IMR-90 (cell line): ENCODE data around the gene BMP2K. TPM values are rescaled to one million over a fixed set of nuclear protein-coding genes. Genes with fewer than 3 reads are reported as not detected.

Source experiments
- ATAC-seq: fragments of 200-7000 bp; cut with Tn5 transposase; 2 replicates; pipeline ENCODE4 v1.9.1; 2020; ENCODE audit warnings: low read depth, mild to moderate bottlenecking, moderate library complexity
- BruUV-seq: library from RNA; stranded (reverse); fragments of 400-500 nt; replicated peaks from 2 replicates; lab custom pipeline; 2021; lab: Mats Ljungman, UMichigan
- CTCF ChIA-PET: fragments of 300-600 bp; formaldehyde crosslinking; extraction: SDS; loops from one replicate; lab custom pipeline; 2021; ENCODE audit warnings: antibody characterized with exemption; lab: Yijun Ruan, JAX
- POLR2A ChIA-PET: fragments of 300-600 bp; sonication (Branson Sonifier 250); formaldehyde crosslinking; loops from one replicate; lab custom pipeline; 2022; ENCODE audit warnings: antibody characterized with exemption; ENCODE audit not compliant: unreplicated experiment; lab: Charles Lee
- DNase-seq: peaks from one replicate; pipeline ENCODE4 v3.0.0; 2013
- H2AFZ ChIP-seq: replicated peaks from 2 replicates; pipeline ENCODE3; 2013; ENCODE audit warnings: low read length, mild to moderate bottlenecking; ENCODE audit not compliant: poor library complexity
- H2AK5ac ChIP-seq: 2 replicates; pipeline ENCODE4 v1.6.1; 2013; ENCODE audit warnings: low read depth, low read length, inconsistent platforms
- H2AK9ac ChIP-seq: replicated peaks from 2 replicates; pipeline ENCODE3; 2013; ENCODE audit warnings: mild to moderate bottlenecking, low read depth, low read length, moderate library complexity; ENCODE audit not compliant: poor library complexity
- H2BK120ac ChIP-seq: 2 replicates; pipeline ENCODE4 v1.6.1; 2013; ENCODE audit warnings: low read depth, low read length, inconsistent platforms
- H2BK15ac ChIP-seq: 3 replicates; pipeline ENCODE4 v1.6.1; 2013; ENCODE audit warnings: low read depth, low read length, inconsistent platforms
- H2BK20ac ChIP-seq: 2 replicates; pipeline ENCODE4 v1.6.1; 2013; ENCODE audit warnings: low read depth, mild to moderate bottlenecking, inconsistent platforms, low read length, moderate library complexity
- H2BK5ac ChIP-seq: 2 replicates; pipeline ENCODE4 v1.6.1; 2013; ENCODE audit warnings: mild to moderate bottlenecking, low read depth, low read length, inconsistent platforms; ENCODE audit not compliant: poor library complexity, severe bottlenecking
- H3K14ac ChIP-seq: replicated peaks from 2 replicates; pipeline ENCODE4 v1.6.1; 2013; ENCODE audit warnings: low read depth, low read length, inconsistent platforms
- H3K18ac ChIP-seq: 2 replicates; pipeline ENCODE4 v1.6.1; 2013; ENCODE audit warnings: low read depth, low read length, control low read depth
- H3K23ac ChIP-seq: 2 replicates; pipeline ENCODE4 v1.6.1; 2013; ENCODE audit warnings: low read depth, low read length, inconsistent platforms
- H3K27ac ChIP-seq: 2 replicates; pipeline ENCODE4 v1.5.1; 2013; ENCODE audit warnings: mild to moderate bottlenecking, control low read depth, low read length; ENCODE audit not compliant: insufficient read depth
- H3K27me3 ChIP-seq: 2 replicates; pipeline ENCODE4 v1.6.1; 2013; ENCODE audit warnings: low read length; ENCODE audit not compliant: control insufficient read depth, insufficient read depth
- H3K36me3 ChIP-seq: 2 replicates; pipeline ENCODE4 v1.6.1; 2013; ENCODE audit warnings: low read length, mixed read lengths; ENCODE audit not compliant: control insufficient read depth, insufficient read depth
- H3K4ac ChIP-seq: 2 replicates; pipeline ENCODE4 v1.6.1; 2013; ENCODE audit warnings: low read depth, low read length, inconsistent platforms
- H3K4me1 ChIP-seq: 2 replicates; pipeline ENCODE4 v1.6.1; 2013; ENCODE audit warnings: low read length, mixed read lengths; ENCODE audit not compliant: control insufficient read depth, insufficient read depth
- H3K4me2 ChIP-seq: 2 replicates; pipeline ENCODE4 v1.6.1; 2013; ENCODE audit warnings: low read depth, mild to moderate bottlenecking, control low read depth, low read length, moderate library complexity
- H3K4me3 ChIP-seq: 2 replicates; pipeline ENCODE4 v1.5.1; 2013; ENCODE audit warnings: low read depth, mild to moderate bottlenecking, control low read depth, low read length, moderate library complexity; ENCODE audit not compliant: insufficient read depth
- H3K56ac ChIP-seq: 2 replicates; pipeline ENCODE4 v1.6.1; 2013; ENCODE audit warnings: low read length, inconsistent platforms; ENCODE audit not compliant: insufficient read depth; ENCODE audit errors: extremely low read depth
- H3K79me1 ChIP-seq, 2 experiments: 2 replicates each; pipeline ENCODE4 v1.6.1; 2013; ENCODE audit warnings: low read length in 2 of 2, inconsistent platforms in 1 of 2, low read depth in 1 of 2
- H3K9ac ChIP-seq: 2 replicates; pipeline ENCODE4 v1.6.1; 2013; ENCODE audit warnings: low read depth, low read length, control low read depth
- H3K9me1 ChIP-seq: 2 replicates; pipeline ENCODE4 v1.6.1; 2013; ENCODE audit warnings: low read length, inconsistent platforms; ENCODE audit not compliant: insufficient read depth
- H3K9me3 ChIP-seq: 2 replicates; pipeline ENCODE4 v1.6.1; 2013; ENCODE audit warnings: low read length; ENCODE audit not compliant: control insufficient read depth, insufficient read depth
- H4K20me1 ChIP-seq: 2 replicates; pipeline ENCODE4 v1.6.1; 2013; ENCODE audit warnings: low read length, inconsistent platforms; ENCODE audit not compliant: insufficient read depth
- H4K5ac ChIP-seq: 2 replicates; pipeline ENCODE4 v1.6.1; 2013; ENCODE audit warnings: mild to moderate bottlenecking, low read depth, low read length, control low read depth
- H4K8ac ChIP-seq, 2 experiments: 2 replicates each; pipeline ENCODE4 v1.6.1; 2013; ENCODE audit warnings: low read depth in 2 of 2, low read length in 2 of 2, control low read depth in 1 of 2, inconsistent platforms in 1 of 2
- H4K91ac ChIP-seq: 2 replicates; pipeline ENCODE4 v1.6.1; 2013; ENCODE audit warnings: low read depth, low read length, inconsistent platforms; ENCODE audit not compliant: insufficient read depth
- CEBPB ChIP-seq: IDR thresholded peaks from 2 replicates; pipeline ENCODE4 v1.6.1; 2012; ENCODE audit warnings: low read depth, low read length, improper control_type of control experiment
- CTCF ChIP-seq: conservative IDR thresholded peaks from 2 replicates; pipeline ENCODE4 v1.5.1; 2012; ENCODE audit warnings: mild to moderate bottlenecking, low read depth, low read length, improper control_type of control experiment
- ELK1 ChIP-seq: fragments of 150-350 bp; IDR thresholded peaks from 2 replicates; pipeline ENCODE4 v1.6.1; 2016; ENCODE audit warnings: low read depth, mild to moderate bottlenecking, low read length, moderate library complexity, borderline replicate concordance
- MAFK ChIP-seq: IDR thresholded peaks from 2 replicates; pipeline ENCODE4 v1.6.1; 2012; ENCODE audit warnings: low read depth, low read length, improper control_type of control experiment
- SMC3 ChIP-seq: fragments of 150-350 bp; IDR thresholded peaks from 2 replicates; pipeline ENCODE4 v1.6.1; 2016; ENCODE audit warnings: low read depth, mild to moderate bottlenecking, antibody characterized with exemption, low read length, moderate library complexity
- WGBS, 2 experiments: methylation state at CpG; one replicate each; pipeline versions ENCODE4 v1.1.5 to v1.1.7; 2013; ENCODE audit warnings: missing lambda C conversion rate in 2 of 2; ENCODE audit not compliant: insufficient read length in 1 of 2; ENCODE audit errors: extremely low coverage in 2 of 2; 5-methylcytosine and 5-hydroxymethylcytosine counted together
- dilution Hi-C: fragments of 300-500 bp; cut with HindIII; formaldehyde crosslinking; loops from one replicate; pipeline ENCODE4 v1.14.3; 2018; ENCODE audit warnings: low sequenced_read_pairs; ENCODE audit not compliant: unreplicated experiment
- in situ Hi-C: fragments of 300-500 bp; cut with MboI; formaldehyde crosslinking; loops from 3 replicates; pipeline ENCODE4 v1.14.3; 2019; ENCODE audit warnings: low sequenced_read_pairs, inconsistent platforms, mixed read lengths
- intact Hi-C: fragments of 100-400 bp; cut with micrococcal nuclease; formaldehyde crosslinking; loops from 2 replicates; pipeline ENCODE4 v1.10.0; 2022
- polyA plus RNA-seq, 3 experiments: library from polyadenylated mRNA; depleted of rRNA; stranded (reverse); fragments of >200 nt; gene quantifications; 2 replicates each; pipeline ENCODE4 v1.2.3, GENCODE V29; 2012; ENCODE audit warnings: low replicate concordance in 1 of 3
- total RNA-seq: library from RNA; depleted of rRNA; stranded (reverse); fragments of >200 nt; gene quantifications from 2 replicates; pipeline ENCODE4 v1.2.3, GENCODE V29; 2012

BMP2K gene
- total and polyA plus RNA-seq, 2 of the 4 experiments (the other 2 are of a cell fraction): 15.8 to 46.1 TPM

- no peaks in the 10 kb centered on the region for H3K27me3 ChIP-seq
- in situ Hi-C loops: no loop called here
- no peak overlapping the region for H2AK5ac ChIP-seq
- peak overlapping the region; percentile 51; the same call in 1 of the 2 replicates for H3K4me2 ChIP-seq
- no peak for TF ChIP-seq CEBPB
- TF ChIP-seq MAFK: no peak
- no peak for TF ChIP-seq SMC3
- no peak for TF ChIP-seq CTCF
- no peak for TF ChIP-seq ELK1
- no peak overlapping the region for H4K5ac ChIP-seq
- H4K20me1 ChIP-seq: no peaks in the 10 kb centered on the region
- H3K18ac ChIP-seq: no peak overlapping the region
- DNase-seq (no peak), ATAC-seq (no peak)
- H2AK9ac ChIP-seq: no peak overlapping the region
- H3K9ac ChIP-seq: no peak overlapping the region
- no peak overlapping the region for H3K14ac ChIP-seq
- no CpG with 5 or more reads among the region's 2 CpGs for WGBS, 2 experiments
- H3K56ac ChIP-seq: no peak overlapping the region
- no TSS peak for BruUV-seq
- no peak overlapping the region for H2BK15ac ChIP-seq
- H3K4ac ChIP-seq: no peak overlapping the region
- ChIA-PET POLR2A (no interaction called here), CTCF (interaction anchor here (1.2 kb wide), 1 partner anchor 9 kb away, joined by 3 read pairs; no protein-coding TSS in a partner anchor)
- no peak overlapping the region for H3K23ac ChIP-seq
- no peak overlapping the region for H4K8ac ChIP-seq
- intact Hi-C loops: loop anchor here (10.0 kb wide), 1 partner anchor 641 kb away; no protein-coding TSS in a partner anchor
- no peak overlapping the region for H3K27ac ChIP-seq
- H3K79me1 ChIP-seq: peaks cover 0 to 14% of the 10 kb centered on the region in 2 experiments; a peak in 3 of 4 replicates
- H3K9me1 ChIP-seq: no peaks in the 10 kb centered on the region
- no peak overlapping the region for H4K91ac ChIP-seq
- H2BK5ac ChIP-seq: no peak overlapping the region
- H3K36me3 ChIP-seq: no peaks in the 10 kb centered on the region
- dilution Hi-C loops: no loop called here
- H3K4me3 ChIP-seq: no peak overlapping the region
- H2AFZ ChIP-seq: no peak overlapping the region
- no peaks in the 10 kb centered on the region for H3K4me1 ChIP-seq
- H2BK120ac ChIP-seq: no peak overlapping the region
- no peak overlapping the region for H2BK20ac ChIP-seq
- H3K9me3 ChIP-seq: no peaks in the 10 kb centered on the region
These were observed 69.3 kb downstream of the BMP2K start for GRCh38 chr4:78845472-78845871.
